Progenitor cell of endocrine pancreas (in vitro differentiated cells): ENCODE data around the gene SLC25A47. TPM values are rescaled to one million over a fixed set of nuclear protein-coding genes. Genes with fewer than 3 reads are reported as not detected.
"Not testable (repeated sequence)": the region's sequence is repeated elsewhere in the genome, so short reads cannot be mapped to it uniquely, and the experiment has no call there.

Source experiments
- DNase-seq: peaks from one replicate; pipeline ENCODE4 v3.0.0; 2021; ENCODE audit warnings: low spot score; ENCODE audit not compliant: unreplicated experiment
- H3K27ac Mint-ChIP-seq: 2 replicates; pipeline ENCODE4 v1.8.0; 2021; ENCODE audit warnings: mild to moderate bottlenecking, moderate library complexity, mixed read lengths
- H3K27me3 Mint-ChIP-seq: 2 replicates; pipeline ENCODE4 v1.8.0; 2021; ENCODE audit warnings: mixed read lengths
- H3K36me3 Mint-ChIP-seq: 2 replicates; pipeline ENCODE4 v1.8.0; 2022; ENCODE audit warnings: mixed read lengths; ENCODE audit not compliant: insufficient read depth
- H3K4me1 Mint-ChIP-seq: 2 replicates; pipeline ENCODE4 v1.8.0; 2021; ENCODE audit warnings: low read depth, mixed read lengths
- H3K4me3 Mint-ChIP-seq: 2 replicates; pipeline ENCODE4 v1.8.0; 2021; ENCODE audit warnings: low read depth, mild to moderate bottlenecking, moderate library complexity, mixed read lengths
- H3K9me3 Mint-ChIP-seq: 2 replicates; pipeline ENCODE4 v1.8.0; 2021; ENCODE audit warnings: low read depth, mixed read lengths
- total RNA-seq: library from RNA; stranded (reverse); gene quantifications from 2 replicates; pipeline ENCODE4 v1.2.1, GENCODE V29; 2021
- TF ChIP-seq, protein P1 (sequence below): fragments of 200-600 bp; sonication (generic); IDR thresholded peaks from one replicate; pipeline ENCODE4 v1.5.0; 2021; ENCODE audit warnings: antibody characterized with exemption, mild to moderate bottlenecking; ENCODE audit not compliant: unreplicated experiment

SLC25A47 gene
- total RNA-seq, 1 donor from 2014 or later: not detected

DNA sequence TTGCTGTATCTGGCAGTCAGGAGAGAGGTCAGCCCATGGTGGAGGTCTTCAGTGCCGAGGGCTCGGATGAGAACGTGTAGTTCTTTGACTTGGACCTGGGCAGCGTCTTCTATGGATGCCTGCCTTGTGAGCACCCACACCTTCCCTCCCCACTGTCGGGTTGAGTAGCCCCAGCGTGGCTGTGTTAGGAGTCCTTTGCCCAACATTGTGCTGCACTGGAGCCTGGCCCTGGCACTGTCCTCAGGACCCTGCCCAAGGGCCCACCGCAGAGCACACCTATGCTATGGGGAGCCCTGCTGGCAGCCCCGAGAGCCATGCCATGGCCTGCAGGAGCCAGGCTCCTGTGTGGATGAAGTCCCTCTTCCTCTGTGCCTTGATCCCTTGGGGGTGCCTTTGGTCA lies 43.6 kb upstream of the SLC25A47 start:
- Mint-ChIP-seq H3K27me3 (no peaks in the 10 kb centered on the region), H3K9me3 (no peaks in the 10 kb centered on the region), H3K4me1 (peaks cover 29% of the 10 kb centered on the region), H3K27ac (peak overlapping the region; percentile 86), H3K36me3 (peaks cover 4% of the 10 kb centered on the region), H3K4me3 (no peak overlapping the region)
- TF ChIP-seq, protein P1, sequence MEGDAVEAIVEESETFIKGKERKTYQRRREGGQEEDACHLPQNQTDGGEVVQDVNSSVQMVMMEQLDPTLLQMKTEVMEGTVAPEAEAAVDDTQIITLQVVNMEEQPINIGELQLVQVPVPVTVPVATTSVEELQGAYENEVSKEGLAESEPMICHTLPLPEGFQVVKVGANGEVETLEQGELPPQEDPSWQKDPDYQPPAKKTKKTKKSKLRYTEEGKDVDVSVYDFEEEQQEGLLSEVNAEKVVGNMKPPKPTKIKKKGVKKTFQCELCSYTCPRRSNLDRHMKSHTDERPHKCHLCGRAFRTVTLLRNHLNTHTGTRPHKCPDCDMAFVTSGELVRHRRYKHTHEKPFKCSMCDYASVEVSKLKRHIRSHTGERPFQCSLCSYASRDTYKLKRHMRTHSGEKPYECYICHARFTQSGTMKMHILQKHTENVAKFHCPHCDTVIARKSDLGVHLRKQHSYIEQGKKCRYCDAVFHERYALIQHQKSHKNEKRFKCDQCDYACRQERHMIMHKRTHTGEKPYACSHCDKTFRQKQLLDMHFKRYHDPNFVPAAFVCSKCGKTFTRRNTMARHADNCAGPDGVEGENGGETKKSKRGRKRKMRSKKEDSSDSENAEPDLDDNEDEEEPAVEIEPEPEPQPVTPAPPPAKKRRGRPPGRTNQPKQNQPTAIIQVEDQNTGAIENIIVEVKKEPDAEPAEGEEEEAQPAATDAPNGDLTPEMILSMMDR: no peak
- no peak for DNase-seq

DNA sequence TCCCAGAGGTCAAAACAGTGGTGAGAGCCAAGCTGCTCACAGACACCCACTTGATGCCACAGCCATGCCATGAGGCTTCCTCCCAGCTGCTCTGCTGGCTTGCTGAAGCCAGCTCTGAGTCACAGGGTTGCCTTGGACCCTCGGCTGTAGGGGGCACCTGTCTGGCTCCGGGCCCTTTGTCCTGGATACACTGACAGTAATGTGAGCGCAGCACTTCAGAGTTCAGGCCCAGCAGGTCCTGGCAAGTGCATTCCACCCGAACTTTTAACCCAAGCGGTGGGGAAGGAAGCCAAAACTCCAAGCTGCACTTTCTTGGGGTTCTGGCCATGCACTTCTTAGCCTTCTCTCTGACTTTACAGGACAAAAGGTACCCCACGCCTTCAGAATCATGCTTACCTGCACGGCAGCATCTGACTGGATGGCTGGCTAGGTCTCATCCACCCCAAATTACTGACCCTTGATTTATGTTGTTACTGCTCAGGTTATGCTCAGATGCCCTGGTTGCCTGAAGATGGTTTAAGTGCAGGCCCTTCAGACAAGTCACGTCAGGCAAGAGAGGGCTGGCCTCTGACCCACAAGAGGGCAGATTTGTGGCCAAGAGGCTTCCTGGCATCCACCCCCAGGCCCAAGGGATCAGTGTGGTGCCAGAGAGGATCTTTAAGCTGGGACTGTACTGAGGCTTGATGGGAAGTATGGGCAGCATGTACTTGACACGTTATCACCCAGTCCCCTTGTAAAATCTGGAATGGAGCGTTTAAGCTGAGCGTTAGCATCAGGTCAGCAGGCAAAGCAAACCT lies 41.7 kb upstream of the SLC25A47 start:
- Mint-ChIP-seq H3K4me3 (no peak overlapping the region), H3K36me3 (peaks cover 4% of the 10 kb centered on the region), H3K27me3 (no peaks in the 10 kb centered on the region), H3K9me3 (no peaks in the 10 kb centered on the region), H3K27ac (peak overlapping the region; percentile 49), H3K4me1 (peaks cover 27% of the 10 kb centered on the region)
- DNase-seq: no peak
- TF ChIP-seq, protein P1: no peak

DNA sequence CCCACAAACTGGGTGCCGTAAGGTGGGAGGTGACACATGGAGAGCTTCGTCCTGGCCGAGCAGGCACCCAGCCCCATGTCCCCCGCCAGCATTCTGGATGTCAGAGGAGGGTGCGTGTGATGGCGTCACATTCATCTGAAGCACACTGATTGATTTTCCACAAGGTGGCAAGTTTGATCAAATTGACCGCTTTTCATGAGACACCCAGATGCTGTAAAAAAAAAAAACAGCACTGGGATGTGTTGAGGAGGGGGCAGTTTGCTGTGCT lies 41.1 kb upstream of the SLC25A47 start:
- TF ChIP-seq, protein P1: no peak
- no peak for DNase-seq
- Mint-ChIP-seq H3K9me3 (no peaks in the 10 kb centered on the region), H3K4me1 (peaks cover 27% of the 10 kb centered on the region), H3K36me3 (peaks cover 4% of the 10 kb centered on the region), H3K27ac (peak overlapping the region; percentile 41), H3K27me3 (no peaks in the 10 kb centered on the region), H3K4me3 (no peak overlapping the region)

DNA sequence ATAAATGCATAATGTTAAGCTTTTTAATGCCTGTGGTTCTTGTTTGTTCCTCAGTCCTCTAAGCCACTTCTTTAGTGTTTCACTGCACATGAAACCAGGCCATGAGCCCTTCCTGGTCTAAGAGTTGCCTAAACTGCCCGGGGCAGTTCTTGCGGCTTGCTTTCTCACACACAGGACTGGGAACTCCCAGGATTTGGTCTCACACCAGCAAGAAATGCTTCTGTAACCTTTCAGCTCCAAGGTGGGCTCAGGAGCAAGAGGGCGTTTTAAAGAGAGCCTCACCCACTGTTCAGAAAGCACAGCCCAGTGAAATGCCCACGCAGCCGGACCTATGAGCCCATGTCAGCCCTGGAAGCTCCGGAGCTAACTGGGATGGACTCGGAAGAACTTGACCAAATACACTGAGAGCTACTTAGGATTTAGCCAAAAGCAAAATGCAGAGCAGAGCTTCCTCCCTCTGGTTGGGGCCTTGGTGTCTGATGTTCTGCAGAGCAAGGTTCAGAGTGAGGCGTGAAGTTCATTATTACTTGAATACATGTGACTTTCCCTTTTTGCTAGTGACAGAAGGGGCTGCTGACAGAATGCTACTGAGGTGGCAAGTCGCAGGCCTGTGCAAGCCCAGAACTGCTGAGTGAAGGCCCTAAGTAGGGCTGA lies 40.2 kb upstream of the SLC25A47 start:
- Mint-ChIP-seq H3K36me3 (no peaks in the 10 kb centered on the region), H3K9me3 (no peaks in the 10 kb centered on the region), H3K27me3 (no peaks in the 10 kb centered on the region), H3K4me1 (peaks cover 27% of the 10 kb centered on the region), H3K27ac (no peak overlapping the region), H3K4me3 (no peak overlapping the region)
- DNase-seq: no peak
- TF ChIP-seq, protein P1: no peak

DNA sequence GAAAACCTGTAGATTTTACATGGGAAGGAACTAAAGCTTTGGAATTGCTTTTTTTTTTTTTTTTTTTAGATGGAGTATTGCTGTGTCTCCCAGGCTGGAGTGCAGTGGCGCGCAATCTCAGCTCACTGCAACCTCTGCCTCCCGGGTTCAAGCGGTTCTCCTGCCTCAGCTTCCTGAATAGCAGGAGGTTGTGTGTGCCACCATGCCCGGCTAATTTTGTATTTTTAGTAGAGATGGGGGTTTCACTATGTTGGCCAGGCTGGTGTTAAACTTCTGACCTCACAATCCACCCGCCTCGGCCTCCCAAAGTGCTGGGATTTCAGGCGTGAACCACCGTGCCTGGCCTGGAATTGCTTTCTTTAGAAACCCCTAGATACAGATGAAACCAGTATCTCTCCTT lies 39.7 kb upstream of the SLC25A47 start:
- peaks cover 26% of the 10 kb centered on the region for H3K4me1 Mint-ChIP-seq
- H3K36me3 Mint-ChIP-seq, H3K9me3 Mint-ChIP-seq, H3K27me3 Mint-ChIP-seq, DNase-seq, H3K4me3 Mint-ChIP-seq, H3K27ac Mint-ChIP-seq: not testable (repeated sequence)
